B cell (primary cell): Measurements from ENCODE around the gene CTNNA3. TPM values are rescaled to one million over a fixed set of nuclear protein-coding genes. Genes with fewer than 3 reads are reported as not detected.

Source experiments
- ATAC-seq: fragments of 200-7000 bp; cut with Tn5 transposase; one replicate; pipeline ENCODE4 v1.10.0; 2021; ENCODE audit warnings: low read depth, mild to moderate bottlenecking, moderate number of reproducible peaks, moderate library complexity
- CTCF ChIA-PET: fragments of 350-600 bp; sonication (Branson Sonifier 250); formaldehyde crosslinking; loops from one replicate; lab custom pipeline; 2021; ENCODE audit warnings: antibody characterized with exemption, inconsistent platforms; lab: Charles Lee
- POLR2A ChIA-PET: fragments of 350-600 bp; sonication (Branson Sonifier 250); formaldehyde crosslinking; loops from one replicate; lab custom pipeline; 2021; ENCODE audit warnings: antibody characterized with exemption; lab: Charles Lee
- DNase-seq: peaks from one replicate; pipeline ENCODE4 v3.0.0; 2013
- H2AFZ ChIP-seq: 2 replicates; pipeline ENCODE4 v1.6.1; 2012; ENCODE audit warnings: mild to moderate bottlenecking, low read depth, low read length; ENCODE audit not compliant: insufficient read depth, poor library complexity, severe bottlenecking
- H3K27ac ChIP-seq, 2 donors: 1 replicate in 1 of 2; 2 replicates in 1 of 2; pipeline ENCODE4 v1.5.1; 2012 to 2013; ENCODE audit warnings: low read length in 2 of 2, mild to moderate bottlenecking in 2 of 2, moderate library complexity in 1 of 2
- H3K27me3 ChIP-seq, 4 experiments: fragments of 200-600 bp in 1 of 4; sonication (generic) in 1 of 4; replicated peaks in 1 of 4; 1 replicate in 2 of 4; 2 replicates in 2 of 4; pipeline versions ENCODE4 v1.6.1 to v1.7.0; 2013 to 2016; ENCODE audit warnings: low read length in 3 of 4, mild to moderate bottlenecking in 2 of 4, mixed read lengths in 1 of 4, moderate library complexity in 1 of 4; ENCODE audit not compliant: insufficient read depth in 4 of 4, control insufficient read depth in 3 of 4; ENCODE audit errors: control extremely low read depth in 1 of 4
- H3K36me3 ChIP-seq, 2 experiments: replicated peaks in 1 of 2; 1 replicate in 1 of 2; 2 replicates in 1 of 2; pipeline versions ENCODE4 v1.6.1 to v1.7.1; 2013; ENCODE audit warnings: low read length in 1 of 2; ENCODE audit not compliant: insufficient read depth in 2 of 2, control insufficient read depth in 1 of 2; ENCODE audit errors: control extremely low read depth in 1 of 2, extremely low read depth in 1 of 2
- H3K4me1 ChIP-seq, 2 donors: fragments of 200-600 bp in 1 of 2; sonication (generic) in 1 of 2; 1 replicate in 1 of 2; 2 replicates in 1 of 2; pipeline versions ENCODE4 v1.5.1 to v1.6.1; 2013 to 2017; ENCODE audit warnings: low read length in 2 of 2; ENCODE audit not compliant: control insufficient read depth in 2 of 2, insufficient read depth in 2 of 2
- H3K4me2 ChIP-seq: replicated peaks from 2 replicates; pipeline ENCODE3; 2012; ENCODE audit warnings: mild to moderate bottlenecking, low read depth, low read length; ENCODE audit not compliant: poor library complexity, severe bottlenecking
- H3K4me3 ChIP-seq, 5 experiments: fragments of 200-600 bp in 1 of 5; sonication (generic) in 1 of 5; 1 replicate in 3 of 5; 2 replicates in 2 of 5; pipeline versions ENCODE4 v1.5.1 to v1.7.0; 2011 to 2016; ENCODE audit warnings: low read length in 4 of 5, mild to moderate bottlenecking in 4 of 5, low read depth in 2 of 5, control low read depth in 1 of 5, moderate library complexity in 1 of 5; ENCODE audit not compliant: insufficient read depth in 1 of 5; ENCODE audit errors: control extremely low read depth in 1 of 5, extremely low read depth in 1 of 5
- H3K79me2 ChIP-seq: fragments of 200-600 bp; sonication (generic); one replicate; pipeline ENCODE4 v1.6.0; 2016; ENCODE audit warnings: low read length; ENCODE audit not compliant: control insufficient read depth, insufficient read depth
- H3K9ac ChIP-seq: fragments of 200-600 bp; sonication (generic); 2 replicates; pipeline ENCODE4 v1.6.1; 2017; ENCODE audit warnings: mild to moderate bottlenecking, low read length, moderate library complexity
- H3K9me3 ChIP-seq, 3 donors: one replicate each; pipeline versions ENCODE4 v1.6.1 to v1.7.1; 2013; ENCODE audit warnings: low read length in 2 of 3; ENCODE audit not compliant: control insufficient read depth in 2 of 3, insufficient read depth in 1 of 3; ENCODE audit errors: control extremely low read depth in 1 of 3
- H4K20me1 ChIP-seq: 2 replicates; pipeline ENCODE4 v1.6.0; 2012; ENCODE audit warnings: mild to moderate bottlenecking, low read length; ENCODE audit not compliant: insufficient read depth, control insufficient read depth, poor library complexity, severe bottlenecking
- H3K27ac Mint-ChIP-seq: one replicate; pipeline ENCODE4 v1.8.0; 2021; ENCODE audit warnings: mixed read lengths
- H3K27me3 Mint-ChIP-seq: one replicate; pipeline ENCODE4 v1.8.0; 2021; ENCODE audit warnings: mixed read lengths
- H3K4me1 Mint-ChIP-seq: one replicate; pipeline ENCODE4 v1.8.0; 2021; ENCODE audit warnings: mixed read lengths
- H3K4me3 Mint-ChIP-seq: one replicate; pipeline ENCODE4 v1.8.0; 2021; ENCODE audit warnings: mixed read lengths
- H3K9me3 Mint-ChIP-seq: one replicate; pipeline ENCODE4 v1.8.0; 2022; ENCODE audit warnings: mixed read lengths; ENCODE audit not compliant: insufficient read depth
- EZH2 ChIP-seq: IDR thresholded peaks from 2 replicates; pipeline ENCODE4 v1.6.1; 2012; ENCODE audit warnings: borderline replicate concordance, low read depth, mild to moderate bottlenecking, moderate library complexity, low read length; ENCODE audit not compliant: insufficient read depth, poor library complexity, severe bottlenecking
- WGBS: methylation state at CpG from one replicate; pipeline ENCODE4 v1.1.5; 2013; ENCODE audit warnings: missing lambda C conversion rate; ENCODE audit not compliant: insufficient coverage; 5-methylcytosine and 5-hydroxymethylcytosine counted together
- intact Hi-C: fragments of 100-400 bp; cut with micrococcal nuclease; formaldehyde crosslinking; loops from one replicate; pipeline ENCODE4 v1.10.0; 2022
- polyA plus RNA-seq: library from polyadenylated mRNA; depleted of rRNA; stranded (reverse); fragments of >200 nt; gene quantifications from 2 replicates; pipeline ENCODE4 v1.2.3, GENCODE V29; 2012
- total RNA-seq, 2 donors: library from RNA; stranded (reverse); fragments of 120-200 nt in 1 of 2; gene quantifications; 1 replicate in 1 of 2; 2 replicates in 1 of 2; pipeline versions ENCODE4 v1.2.3 to v1.2.4, GENCODE V29; 2013 to 2022
- TF ChIP-seq, protein P1 (sequence below): fragments of 200-600 bp; IDR thresholded peaks from one replicate; pipeline ENCODE4 v1.8.0; 2022; ENCODE audit warnings: antibody characterized with exemption, mild to moderate bottlenecking

Gene CTNNA3
- total and polyA plus RNA-seq, 2 donors (not counting 1 experiment from before 2014, with no cell fraction given), result 0.01 TPM; not detected in 1

DNA sequence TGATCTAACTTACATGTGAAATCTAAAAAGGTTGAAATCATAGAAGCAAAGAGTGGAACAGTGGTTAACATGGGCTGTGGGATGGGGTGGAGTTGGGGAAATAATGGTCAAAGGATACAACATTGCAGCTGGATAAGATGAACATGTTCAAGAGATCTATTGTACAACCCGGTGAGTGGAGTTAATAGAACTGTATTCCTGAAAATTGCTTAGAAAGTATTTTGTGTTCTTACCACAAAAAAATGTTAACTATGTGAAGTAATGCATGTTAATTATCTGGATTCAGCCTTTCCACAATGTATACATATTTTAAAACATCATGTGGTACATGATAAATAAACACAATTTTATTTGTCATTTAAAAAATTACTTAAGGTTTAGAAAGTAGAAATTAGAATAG lies 1041.1 kb downstream of the CTNNA3 start:
- H3K4me2 ChIP-seq, result no peak overlapping the region
- no peaks in the 10 kb centered on the region for H4K20me1 ChIP-seq
- no peaks in the 10 kb centered on the region for H3K4me1 Mint-ChIP-seq
- H3K36me3 ChIP-seq, result no peaks in the 10 kb centered on the region
- peaks cover 0 to 8% (median 2%) of the 10 kb centered on the region in 3 donors for H3K9me3 ChIP-seq
- intact Hi-C loops, result no loop called here
- WGBS, result no CpG with 5 or more reads among the region's 1 CpG
- ATAC-seq (no peak), DNase-seq (no peak)
- H3K27ac ChIP-seq, result no peak overlapping the region
- H3K9ac ChIP-seq, result no peak overlapping the region
- H3K9me3 Mint-ChIP-seq, result peaks cover 6% of the 10 kb centered on the region
- H3K27me3 Mint-ChIP-seq, result no peaks in the 10 kb centered on the region
- H3K27me3 ChIP-seq, result no peaks in the 10 kb centered on the region
- H3K4me1 ChIP-seq, result no peaks in the 10 kb centered on the region
- no peak for TF ChIP-seq EZH2
- TF ChIP-seq, protein P1, sequence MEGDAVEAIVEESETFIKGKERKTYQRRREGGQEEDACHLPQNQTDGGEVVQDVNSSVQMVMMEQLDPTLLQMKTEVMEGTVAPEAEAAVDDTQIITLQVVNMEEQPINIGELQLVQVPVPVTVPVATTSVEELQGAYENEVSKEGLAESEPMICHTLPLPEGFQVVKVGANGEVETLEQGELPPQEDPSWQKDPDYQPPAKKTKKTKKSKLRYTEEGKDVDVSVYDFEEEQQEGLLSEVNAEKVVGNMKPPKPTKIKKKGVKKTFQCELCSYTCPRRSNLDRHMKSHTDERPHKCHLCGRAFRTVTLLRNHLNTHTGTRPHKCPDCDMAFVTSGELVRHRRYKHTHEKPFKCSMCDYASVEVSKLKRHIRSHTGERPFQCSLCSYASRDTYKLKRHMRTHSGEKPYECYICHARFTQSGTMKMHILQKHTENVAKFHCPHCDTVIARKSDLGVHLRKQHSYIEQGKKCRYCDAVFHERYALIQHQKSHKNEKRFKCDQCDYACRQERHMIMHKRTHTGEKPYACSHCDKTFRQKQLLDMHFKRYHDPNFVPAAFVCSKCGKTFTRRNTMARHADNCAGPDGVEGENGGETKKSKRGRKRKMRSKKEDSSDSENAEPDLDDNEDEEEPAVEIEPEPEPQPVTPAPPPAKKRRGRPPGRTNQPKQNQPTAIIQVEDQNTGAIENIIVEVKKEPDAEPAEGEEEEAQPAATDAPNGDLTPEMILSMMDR, result no peak
- CTCF ChIA-PET, result no interaction called here
- H3K79me2 ChIP-seq, result no peaks in the 10 kb centered on the region
- no peak overlapping the region for H3K4me3 Mint-ChIP-seq
- H3K27ac Mint-ChIP-seq, result no peak overlapping the region
- no peak overlapping the region for H3K4me3 ChIP-seq
- H2AFZ ChIP-seq, result no peak overlapping the region
- POLR2A ChIA-PET, result no interaction called here

DNA sequence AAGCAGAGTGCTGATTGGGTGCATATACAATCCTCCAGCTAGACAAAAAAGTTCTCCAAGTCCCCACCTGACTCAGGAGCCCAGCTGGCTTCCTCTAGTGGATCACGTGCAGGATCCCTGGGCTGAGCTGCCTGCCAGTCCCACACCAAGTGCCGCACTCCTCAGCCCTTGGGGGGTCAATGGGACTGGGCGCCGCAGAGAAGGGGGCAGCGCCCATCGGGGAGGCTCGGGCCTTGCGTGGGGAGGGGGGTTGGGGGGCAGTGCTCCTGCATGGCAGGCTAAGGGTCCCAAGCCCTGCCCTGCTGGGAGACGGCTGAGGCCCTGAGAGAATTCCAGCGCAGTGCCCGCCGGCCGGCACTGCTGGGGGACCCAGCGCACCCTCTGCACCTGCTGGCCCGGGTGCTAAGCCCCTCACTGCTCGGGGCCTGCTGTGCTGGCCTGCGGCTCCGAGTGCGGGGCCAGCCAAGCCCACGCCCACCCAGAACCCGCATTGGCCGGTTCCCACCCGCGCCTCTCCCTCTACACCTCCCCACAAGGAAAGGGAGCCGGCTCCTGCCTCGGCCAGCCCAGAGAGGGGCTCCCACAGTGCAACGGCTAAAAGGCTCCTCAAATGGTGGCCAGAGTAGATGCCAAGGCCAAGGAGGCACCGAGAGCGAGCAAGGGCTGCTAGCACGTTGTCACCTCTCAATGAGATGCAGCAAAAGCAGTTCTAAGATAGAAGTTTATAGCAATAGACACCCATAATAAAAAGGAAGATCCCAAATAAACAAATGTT lies 1044.5 kb downstream of the CTNNA3 start:
- no peaks in the 10 kb centered on the region for H3K4me1 ChIP-seq
- no peak overlapping the region for H3K4me2 ChIP-seq
- no peak overlapping the region for H3K4me3 Mint-ChIP-seq
- ChIA-PET POLR2A (no interaction called here), CTCF (no interaction called here)
- DNase-seq (peak; percentile 4), ATAC-seq (no peak)
- TF ChIP-seq, protein P1, result no peak
- no peak for TF ChIP-seq EZH2
- no peaks in the 10 kb centered on the region for H3K36me3 ChIP-seq
- no peaks in the 10 kb centered on the region for H3K27me3 Mint-ChIP-seq
- intact Hi-C loops, result no loop called here
- no peaks in the 10 kb centered on the region for H4K20me1 ChIP-seq
- no peak overlapping the region for H3K4me3 ChIP-seq
- peaks cover 6% of the 10 kb centered on the region for H3K9me3 Mint-ChIP-seq
- peaks cover 0 to 13% (median 2%) of the 10 kb centered on the region in 3 donors for H3K9me3 ChIP-seq
- 90% methylated on average over 19 of the region's 30 CpGs for WGBS
- no peaks in the 10 kb centered on the region for H3K4me1 Mint-ChIP-seq
- H3K79me2 ChIP-seq, result no peaks in the 10 kb centered on the region
- no peaks in the 10 kb centered on the region for H3K27me3 ChIP-seq
- no peak overlapping the region for H3K9ac ChIP-seq
- H3K27ac Mint-ChIP-seq, result no peak overlapping the region
- H2AFZ ChIP-seq, result no peak overlapping the region
- no peak overlapping the region for H3K27ac ChIP-seq
